A549 (cell line): ENCODE results near the gene PCDHA1.

Experiments used
- EP300 ChIP-seq, 2 experiments: fragments of >200 bp; sonication (Bioruptor Twin); formaldehyde crosslinking; IDR thresholded peaks; 2 replicates in 1 of 2; 3 replicates in 1 of 2; pipeline ENCODE4 v1.6.1; 2016 to 2017
- ESRRA ChIP-seq: fragments of 150-350 bp; IDR thresholded peaks from 2 replicates; pipeline ENCODE4 v1.6.1; 2014; ENCODE audit warnings: mild to moderate bottlenecking, low read length, borderline replicate concordance
- JUN ChIP-seq, 2 experiments: fragments of >200 bp; sonication (Bioruptor Twin); formaldehyde crosslinking; IDR thresholded peaks; 2 replicates in 1 of 2; 3 replicates in 1 of 2; pipeline ENCODE4 v1.6.1; 2016 to 2017
- MYC ChIP-seq: IDR thresholded peaks from 2 replicates; pipeline ENCODE4 v1.6.1; 2012; ENCODE audit warnings: mild to moderate bottlenecking, inconsistent platforms, low read length, improper control_type of control experiment, borderline replicate concordance
- NFE2L2 ChIP-seq: fragments of 150-350 bp; conservative IDR thresholded peaks from 2 replicates; pipeline ENCODE4 v1.6.1; 2014; ENCODE audit warnings: low read length
- NR3C1 ChIP-seq: fragments of >200 bp; sonication (Bioruptor Twin); formaldehyde crosslinking; IDR thresholded peaks from 3 replicates; pipeline ENCODE4 v1.6.1; 2017
- POLR2A ChIP-seq: IDR thresholded peaks from 2 replicates; pipeline ENCODE4 v1.6.1; 2012; ENCODE audit warnings: mild to moderate bottlenecking, low read length
- RFX5 ChIP-seq: fragments of 450-650 bp; IDR thresholded peaks from 2 replicates; pipeline ENCODE4 v1.7.1; 2014; ENCODE audit warnings: antibody characterized with exemption, mild to moderate bottlenecking, moderate library complexity
- RNF2 ChIP-seq: fragments of 200-600 bp; sonication (generic); IDR thresholded peaks from 2 replicates; pipeline ENCODE4 v1.6.1; 2016; ENCODE audit warnings: low read depth, mild to moderate bottlenecking, antibody characterized with exemption, moderate library complexity, borderline replicate concordance
- SREBF2 ChIP-seq: fragments of 450-650 bp; IDR thresholded peaks from 2 replicates; pipeline ENCODE4 v1.6.1; 2014; ENCODE audit warnings: mild to moderate bottlenecking, moderate library complexity
- ZC3H11A ChIP-seq: fragments of 450-650 bp; IDR thresholded peaks from 2 replicates; pipeline ENCODE4 v1.6.1; 2014; ENCODE audit warnings: antibody characterized with exemption, mild to moderate bottlenecking
- TF ChIP-seq, protein P1 (sequence below): fragments of 450-650 bp; IDR thresholded peaks from 2 replicates; pipeline ENCODE4 v1.6.1; 2014; ENCODE audit warnings: antibody characterized with exemption
- TF ChIP-seq, protein P2 (sequence below): fragments of 200-600 bp; sonication (generic); IDR thresholded peaks from 2 replicates; pipeline ENCODE4 v1.6.1; 2016; ENCODE audit warnings: antibody characterized with exemption, mild to moderate bottlenecking, moderate library complexity
- TF ChIP-seq, protein P3 (sequence below): fragments of >200 bp; sonication (Bioruptor Twin); formaldehyde crosslinking; IDR thresholded peaks from 3 replicates; pipeline ENCODE4 v1.5.1; 2016

DNA sequence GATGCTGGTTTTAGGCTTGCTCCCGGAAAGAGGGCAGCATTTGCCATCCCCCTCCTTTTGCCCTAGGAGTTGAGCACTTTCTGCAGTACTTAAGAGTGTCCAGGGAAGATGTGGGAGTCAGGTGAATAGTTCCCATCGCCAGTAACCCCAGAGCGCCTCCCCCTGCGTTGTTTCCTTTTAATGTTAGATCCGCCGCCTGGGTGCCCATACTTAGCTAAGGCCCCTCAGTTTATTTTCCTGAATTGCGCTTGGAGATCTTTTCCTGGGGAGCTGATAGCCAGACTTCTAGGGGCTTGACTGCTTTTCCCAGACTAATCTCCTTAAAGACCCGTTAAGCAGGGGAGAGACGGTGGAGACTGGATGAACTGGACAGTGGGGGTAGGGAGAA is 180.0 kb downstream of the PCDHA1 start:
- no peak for TF ChIP-seq ESRRA
- no peak for TF ChIP-seq POLR2A
- TF ChIP-seq, protein P1, sequence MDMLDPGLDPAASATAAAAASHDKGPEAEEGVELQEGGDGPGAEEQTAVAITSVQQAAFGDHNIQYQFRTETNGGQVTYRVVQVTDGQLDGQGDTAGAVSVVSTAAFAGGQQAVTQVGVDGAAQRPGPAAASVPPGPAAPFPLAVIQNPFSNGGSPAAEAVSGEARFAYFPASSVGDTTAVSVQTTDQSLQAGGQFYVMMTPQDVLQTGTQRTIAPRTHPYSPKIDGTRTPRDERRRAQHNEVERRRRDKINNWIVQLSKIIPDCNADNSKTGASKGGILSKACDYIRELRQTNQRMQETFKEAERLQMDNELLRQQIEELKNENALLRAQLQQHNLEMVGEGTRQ, result no peak
- TF ChIP-seq NFE2L2, result no peak
- TF ChIP-seq, protein P2, sequence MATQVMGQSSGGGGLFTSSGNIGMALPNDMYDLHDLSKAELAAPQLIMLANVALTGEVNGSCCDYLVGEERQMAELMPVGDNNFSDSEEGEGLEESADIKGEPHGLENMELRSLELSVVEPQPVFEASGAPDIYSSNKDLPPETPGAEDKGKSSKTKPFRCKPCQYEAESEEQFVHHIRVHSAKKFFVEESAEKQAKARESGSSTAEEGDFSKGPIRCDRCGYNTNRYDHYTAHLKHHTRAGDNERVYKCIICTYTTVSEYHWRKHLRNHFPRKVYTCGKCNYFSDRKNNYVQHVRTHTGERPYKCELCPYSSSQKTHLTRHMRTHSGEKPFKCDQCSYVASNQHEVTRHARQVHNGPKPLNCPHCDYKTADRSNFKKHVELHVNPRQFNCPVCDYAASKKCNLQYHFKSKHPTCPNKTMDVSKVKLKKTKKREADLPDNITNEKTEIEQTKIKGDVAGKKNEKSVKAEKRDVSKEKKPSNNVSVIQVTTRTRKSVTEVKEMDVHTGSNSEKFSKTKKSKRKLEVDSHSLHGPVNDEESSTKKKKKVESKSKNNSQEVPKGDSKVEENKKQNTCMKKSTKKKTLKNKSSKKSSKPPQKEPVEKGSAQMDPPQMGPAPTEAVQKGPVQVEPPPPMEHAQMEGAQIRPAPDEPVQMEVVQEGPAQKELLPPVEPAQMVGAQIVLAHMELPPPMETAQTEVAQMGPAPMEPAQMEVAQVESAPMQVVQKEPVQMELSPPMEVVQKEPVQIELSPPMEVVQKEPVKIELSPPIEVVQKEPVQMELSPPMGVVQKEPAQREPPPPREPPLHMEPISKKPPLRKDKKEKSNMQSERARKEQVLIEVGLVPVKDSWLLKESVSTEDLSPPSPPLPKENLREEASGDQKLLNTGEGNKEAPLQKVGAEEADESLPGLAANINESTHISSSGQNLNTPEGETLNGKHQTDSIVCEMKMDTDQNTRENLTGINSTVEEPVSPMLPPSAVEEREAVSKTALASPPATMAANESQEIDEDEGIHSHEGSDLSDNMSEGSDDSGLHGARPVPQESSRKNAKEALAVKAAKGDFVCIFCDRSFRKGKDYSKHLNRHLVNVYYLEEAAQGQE, result no peak
- TF ChIP-seq NR3C1, result no peak
- TF ChIP-seq, protein P3, sequence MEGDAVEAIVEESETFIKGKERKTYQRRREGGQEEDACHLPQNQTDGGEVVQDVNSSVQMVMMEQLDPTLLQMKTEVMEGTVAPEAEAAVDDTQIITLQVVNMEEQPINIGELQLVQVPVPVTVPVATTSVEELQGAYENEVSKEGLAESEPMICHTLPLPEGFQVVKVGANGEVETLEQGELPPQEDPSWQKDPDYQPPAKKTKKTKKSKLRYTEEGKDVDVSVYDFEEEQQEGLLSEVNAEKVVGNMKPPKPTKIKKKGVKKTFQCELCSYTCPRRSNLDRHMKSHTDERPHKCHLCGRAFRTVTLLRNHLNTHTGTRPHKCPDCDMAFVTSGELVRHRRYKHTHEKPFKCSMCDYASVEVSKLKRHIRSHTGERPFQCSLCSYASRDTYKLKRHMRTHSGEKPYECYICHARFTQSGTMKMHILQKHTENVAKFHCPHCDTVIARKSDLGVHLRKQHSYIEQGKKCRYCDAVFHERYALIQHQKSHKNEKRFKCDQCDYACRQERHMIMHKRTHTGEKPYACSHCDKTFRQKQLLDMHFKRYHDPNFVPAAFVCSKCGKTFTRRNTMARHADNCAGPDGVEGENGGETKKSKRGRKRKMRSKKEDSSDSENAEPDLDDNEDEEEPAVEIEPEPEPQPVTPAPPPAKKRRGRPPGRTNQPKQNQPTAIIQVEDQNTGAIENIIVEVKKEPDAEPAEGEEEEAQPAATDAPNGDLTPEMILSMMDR, result no peak
- no peak for TF ChIP-seq MYC
- no peak for TF ChIP-seq EP300 (IDR thresholded peaks at IDR 0.05)
- TF ChIP-seq RFX5, result no peak
- TF ChIP-seq SREBF2, result no peak
- TF ChIP-seq ZC3H11A, result no peak
- TF ChIP-seq JUN (IDR thresholded peaks at IDR 0.05), result no peak
- TF ChIP-seq RNF2, result no peak
